ENCODE measurements around the gene TGM1. TPM values are rescaled to one million over a fixed set of nuclear protein-coding genes. Genes with fewer than 3 reads are reported as not detected.

Gene TGM1
- total and polyA plus RNA-seq, 2 experiments from 2014 or later, result 0.31 to 0.63 TPM

DNA sequence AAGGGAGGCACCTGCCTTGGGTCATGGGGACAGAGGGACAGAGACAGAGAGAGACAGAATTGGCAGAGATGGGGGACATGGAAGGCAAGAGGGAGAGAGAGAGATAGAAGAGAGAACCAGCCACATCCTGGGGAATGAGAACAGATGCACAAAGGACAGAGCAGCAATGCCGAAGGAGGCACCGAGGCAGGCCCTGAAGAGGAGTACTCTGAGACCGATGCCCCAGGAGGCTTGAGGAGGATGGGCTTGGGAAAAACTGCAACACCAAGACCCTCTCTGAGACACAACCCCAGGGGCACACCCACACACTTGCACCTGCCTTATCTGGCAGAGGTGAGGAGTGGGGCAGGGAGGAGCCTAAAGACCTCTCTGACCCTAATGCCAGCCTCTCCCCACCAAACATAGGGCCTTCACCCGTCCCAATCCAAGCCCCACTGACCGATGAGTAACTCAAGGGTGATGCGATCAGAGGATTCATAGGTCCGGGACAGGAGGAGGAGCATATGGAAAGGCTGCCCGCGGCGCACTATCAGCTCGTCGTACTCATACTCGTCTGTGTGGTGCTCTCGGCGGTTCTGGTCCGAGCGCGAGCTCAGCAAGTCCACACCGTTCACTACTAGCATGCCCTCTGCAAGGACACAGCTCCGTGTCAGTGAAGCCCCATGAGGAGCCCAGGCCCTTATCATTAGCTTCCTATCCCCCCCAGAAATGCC is 1.6 kb downstream of the TGM1 start:
- Mint-ChIP-seq H3K4me1 (peaks cover 7% of the 10 kb centered on the region; the same call in 2 of the 3 replicates), H3K9me3 (no peaks in the 10 kb centered on the region), H3K4me3 (no peak overlapping the region), H3K36me3 (ENCODE audit: low read depth) (no peaks in the 10 kb centered on the region), H3K27ac (no peak overlapping the region), H3K27me3 (ENCODE audit: insufficient read depth, low read depth, poor library complexity) (peaks cover 15% of the 10 kb centered on the region)
- Histone ChIP-seq H3K9me2 (ENCODE audit: insufficient read depth) (no peaks in the 10 kb centered on the region), H3F3A (replicated peaks; ENCODE audit: low read depth) (no peaks in the 10 kb centered on the region), H3K79me2 (replicated peaks; ENCODE audit: insufficient read depth) (no peaks in the 10 kb centered on the region), H3K4me1 (ENCODE audit: insufficient read depth) (no peaks in the 10 kb centered on the region), H4K20me1 (replicated peaks; ENCODE audit: insufficient read depth) (no peaks in the 10 kb centered on the region), H3K36me3 (ENCODE audit: insufficient read depth) (no peaks in the 10 kb centered on the region), H3K27ac (ENCODE audit: low read depth) (no peak overlapping the region), H3K4me2 (no peak overlapping the region), H2AFZ (no peak overlapping the region), H3K4me3 (no peak overlapping the region), H3K27me3 (ENCODE audit: insufficient read depth) (no peaks in the 10 kb centered on the region)
- ATAC-seq (no peak), DNase-seq (ENCODE audit: low spot score) (no peak)
- TF ChIP-seq, protein P1, sequence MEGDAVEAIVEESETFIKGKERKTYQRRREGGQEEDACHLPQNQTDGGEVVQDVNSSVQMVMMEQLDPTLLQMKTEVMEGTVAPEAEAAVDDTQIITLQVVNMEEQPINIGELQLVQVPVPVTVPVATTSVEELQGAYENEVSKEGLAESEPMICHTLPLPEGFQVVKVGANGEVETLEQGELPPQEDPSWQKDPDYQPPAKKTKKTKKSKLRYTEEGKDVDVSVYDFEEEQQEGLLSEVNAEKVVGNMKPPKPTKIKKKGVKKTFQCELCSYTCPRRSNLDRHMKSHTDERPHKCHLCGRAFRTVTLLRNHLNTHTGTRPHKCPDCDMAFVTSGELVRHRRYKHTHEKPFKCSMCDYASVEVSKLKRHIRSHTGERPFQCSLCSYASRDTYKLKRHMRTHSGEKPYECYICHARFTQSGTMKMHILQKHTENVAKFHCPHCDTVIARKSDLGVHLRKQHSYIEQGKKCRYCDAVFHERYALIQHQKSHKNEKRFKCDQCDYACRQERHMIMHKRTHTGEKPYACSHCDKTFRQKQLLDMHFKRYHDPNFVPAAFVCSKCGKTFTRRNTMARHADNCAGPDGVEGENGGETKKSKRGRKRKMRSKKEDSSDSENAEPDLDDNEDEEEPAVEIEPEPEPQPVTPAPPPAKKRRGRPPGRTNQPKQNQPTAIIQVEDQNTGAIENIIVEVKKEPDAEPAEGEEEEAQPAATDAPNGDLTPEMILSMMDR (conservative IDR thresholded peaks at IDR 0.05; ENCODE audit: low read depth in 2 of 2), result no peak
- TF ChIP-seq EZH2 (IDR thresholded peaks at IDR 0.05; ENCODE audit: low read depth, unreplicated experiment), result no peak
- TF ChIP-seq EZH2phosphoT487 (IDR thresholded peaks at IDR 0.05; ENCODE audit: unreplicated experiment), result no peak

DNA sequence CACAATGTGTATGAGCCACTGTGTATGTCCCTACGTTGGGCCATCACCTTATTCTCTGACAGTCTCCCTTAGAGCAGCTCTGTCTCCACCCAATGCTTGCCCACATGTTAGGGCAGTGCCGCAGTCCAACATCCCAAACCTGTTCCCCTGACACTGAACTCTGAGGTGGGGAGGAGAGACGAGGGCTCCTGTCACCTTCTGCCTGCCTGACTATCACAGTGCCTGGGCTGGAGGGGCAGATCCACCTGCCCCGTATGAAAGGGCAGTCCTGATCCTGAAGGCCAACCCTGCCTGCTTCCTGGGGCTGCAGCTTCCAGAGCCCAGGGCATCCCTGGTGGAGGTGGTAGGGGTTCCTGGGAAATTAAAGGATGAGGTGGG is 2.2 kb downstream of the TGM1 start:
- H3K36me3 Mint-ChIP-seq (ENCODE audit: low read depth), result no peaks in the 10 kb centered on the region
- H3K27ac Mint-ChIP-seq, result no peak overlapping the region
- H3K4me2 ChIP-seq, result no peak overlapping the region
- H2AFZ ChIP-seq, result no peak overlapping the region
- H4K20me1 ChIP-seq (replicated peaks; ENCODE audit: insufficient read depth), result no peaks in the 10 kb centered on the region
- no peaks in the 10 kb centered on the region for H3K79me2 ChIP-seq (replicated peaks; ENCODE audit: insufficient read depth)
- no peaks in the 10 kb centered on the region for H3K27me3 ChIP-seq (ENCODE audit: insufficient read depth)
- no peak overlapping the region for H3K4me3 ChIP-seq
- TF ChIP-seq EZH2 (IDR thresholded peaks at IDR 0.05; ENCODE audit: low read depth, unreplicated experiment) (no peak), CREB1 (CRISPR knock-in tag; IDR thresholded peaks at IDR 0.05; ENCODE audit: low read depth) (no peak), ZNF331 (CRISPR knock-in tag; IDR thresholded peaks at IDR 0.05; ENCODE audit: low read depth) (no peak), STAT1 (IDR thresholded peaks at IDR 0.05; ENCODE audit: unreplicated experiment) (no peak), NANOG (IDR thresholded peaks at IDR 0.05; ENCODE audit: borderline replicate concordance) (no peak), POLR2AphosphoS5 (IDR thresholded peaks at IDR 0.05; ENCODE audit: low read depth) (no peak)
- TF ChIP-seq, protein P1 (conservative IDR thresholded peaks at IDR 0.05; ENCODE audit: low read depth in 2 of 2), result no peak
- TF ChIP-seq, protein P2, sequence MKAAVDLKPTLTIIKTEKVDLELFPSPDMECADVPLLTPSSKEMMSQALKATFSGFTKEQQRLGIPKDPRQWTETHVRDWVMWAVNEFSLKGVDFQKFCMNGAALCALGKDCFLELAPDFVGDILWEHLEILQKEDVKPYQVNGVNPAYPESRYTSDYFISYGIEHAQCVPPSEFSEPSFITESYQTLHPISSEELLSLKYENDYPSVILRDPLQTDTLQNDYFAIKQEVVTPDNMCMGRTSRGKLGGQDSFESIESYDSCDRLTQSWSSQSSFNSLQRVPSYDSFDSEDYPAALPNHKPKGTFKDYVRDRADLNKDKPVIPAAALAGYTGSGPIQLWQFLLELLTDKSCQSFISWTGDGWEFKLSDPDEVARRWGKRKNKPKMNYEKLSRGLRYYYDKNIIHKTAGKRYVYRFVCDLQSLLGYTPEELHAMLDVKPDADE (IDR thresholded peaks at IDR 0.05), result no peak
- TF ChIP-seq, protein P3, sequence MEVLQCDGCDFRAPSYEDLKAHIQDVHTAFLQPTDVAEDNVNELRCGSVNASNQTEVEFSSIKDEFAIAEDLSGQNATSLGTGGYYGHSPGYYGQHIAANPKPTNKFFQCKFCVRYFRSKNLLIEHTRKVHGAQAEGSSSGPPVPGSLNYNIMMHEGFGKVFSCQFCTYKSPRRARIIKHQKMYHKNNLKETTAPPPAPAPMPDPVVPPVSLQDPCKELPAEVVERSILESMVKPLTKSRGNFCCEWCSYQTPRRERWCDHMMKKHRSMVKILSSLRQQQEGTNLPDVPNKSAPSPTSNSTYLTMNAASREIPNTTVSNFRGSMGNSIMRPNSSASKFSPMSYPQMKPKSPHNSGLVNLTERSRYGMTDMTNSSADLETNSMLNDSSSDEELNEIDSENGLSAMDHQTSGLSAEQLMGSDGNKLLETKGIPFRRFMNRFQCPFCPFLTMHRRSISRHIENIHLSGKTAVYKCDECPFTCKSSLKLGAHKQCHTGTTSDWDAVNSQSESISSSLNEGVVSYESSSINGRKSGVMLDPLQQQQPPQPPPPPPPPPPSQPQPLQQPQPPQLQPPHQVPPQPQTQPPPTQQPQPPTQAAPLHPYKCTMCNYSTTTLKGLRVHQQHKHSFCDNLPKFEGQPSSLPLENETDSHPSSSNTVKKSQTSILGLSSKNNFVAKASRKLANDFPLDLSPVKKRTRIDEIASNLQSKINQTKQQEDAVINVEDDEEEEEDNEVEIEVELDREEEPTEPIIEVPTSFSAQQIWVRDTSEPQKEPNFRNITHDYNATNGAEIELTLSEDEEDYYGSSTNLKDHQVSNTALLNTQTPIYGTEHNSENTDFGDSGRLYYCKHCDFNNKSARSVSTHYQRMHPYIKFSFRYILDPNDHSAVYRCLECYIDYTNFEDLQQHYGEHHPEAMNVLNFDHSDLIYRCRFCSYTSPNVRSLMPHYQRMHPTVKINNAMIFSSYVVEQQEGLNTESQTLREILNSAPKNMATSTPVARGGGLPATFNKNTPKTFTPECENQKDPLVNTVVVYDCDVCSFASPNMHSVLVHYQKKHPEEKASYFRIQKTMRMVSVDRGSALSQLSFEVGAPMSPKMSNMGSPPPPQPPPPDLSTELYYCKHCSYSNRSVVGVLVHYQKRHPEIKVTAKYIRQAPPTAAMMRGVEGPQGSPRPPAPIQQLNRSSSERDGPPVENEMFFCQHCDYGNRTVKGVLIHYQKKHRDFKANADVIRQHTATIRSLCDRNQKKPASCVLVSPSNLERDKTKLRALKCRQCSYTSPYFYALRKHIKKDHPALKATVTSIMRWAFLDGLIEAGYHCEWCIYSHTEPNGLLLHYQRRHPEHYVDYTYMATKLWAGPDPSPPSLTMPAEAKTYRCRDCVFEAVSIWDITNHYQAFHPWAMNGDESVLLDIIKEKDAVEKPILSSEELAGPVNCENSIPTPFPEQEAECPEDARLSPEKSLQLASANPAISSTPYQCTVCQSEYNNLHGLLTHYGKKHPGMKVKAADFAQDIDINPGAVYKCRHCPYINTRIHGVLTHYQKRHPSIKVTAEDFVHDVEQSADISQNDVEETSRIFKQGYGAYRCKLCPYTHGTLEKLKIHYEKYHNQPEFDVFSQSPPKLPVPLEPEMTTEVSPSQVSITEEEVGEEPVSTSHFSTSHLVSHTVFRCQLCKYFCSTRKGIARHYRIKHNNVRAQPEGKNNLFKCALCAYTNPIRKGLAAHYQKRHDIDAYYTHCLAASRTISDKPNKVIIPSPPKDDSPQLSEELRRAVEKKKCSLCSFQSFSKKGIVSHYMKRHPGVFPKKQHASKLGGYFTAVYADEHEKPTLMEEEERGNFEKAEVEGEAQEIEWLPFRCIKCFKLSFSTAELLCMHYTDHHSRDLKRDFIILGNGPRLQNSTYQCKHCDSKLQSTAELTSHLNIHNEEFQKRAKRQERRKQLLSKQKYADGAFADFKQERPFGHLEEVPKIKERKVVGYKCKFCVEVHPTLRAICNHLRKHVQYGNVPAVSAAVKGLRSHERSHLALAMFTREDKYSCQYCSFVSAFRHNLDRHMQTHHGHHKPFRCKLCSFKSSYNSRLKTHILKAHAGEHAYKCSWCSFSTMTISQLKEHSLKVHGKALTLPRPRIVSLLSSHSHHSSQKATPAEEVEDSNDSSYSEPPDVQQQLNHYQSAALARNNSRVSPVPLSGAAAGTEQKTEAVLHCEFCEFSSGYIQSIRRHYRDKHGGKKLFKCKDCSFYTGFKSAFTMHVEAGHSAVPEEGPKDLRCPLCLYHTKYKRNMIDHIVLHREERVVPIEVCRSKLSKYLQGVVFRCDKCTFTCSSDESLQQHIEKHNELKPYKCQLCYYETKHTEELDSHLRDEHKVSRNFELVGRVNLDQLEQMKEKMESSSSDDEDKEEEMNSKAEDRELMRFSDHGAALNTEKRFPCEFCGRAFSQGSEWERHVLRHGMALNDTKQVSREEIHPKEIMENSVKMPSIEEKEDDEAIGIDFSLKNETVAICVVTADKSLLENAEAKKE (CRISPR knock-in tag; IDR thresholded peaks at IDR 0.05), result no peak
- DNase-seq (ENCODE audit: low spot score) (no peak), ATAC-seq (no peak)
- H3K27ac ChIP-seq (ENCODE audit: low read depth), result no peak overlapping the region
- H3K9me2 ChIP-seq (ENCODE audit: insufficient read depth), result no peaks in the 10 kb centered on the region
- no peak overlapping the region for H3K4me3 Mint-ChIP-seq
- H3F3A ChIP-seq (replicated peaks; ENCODE audit: low read depth), result no peaks in the 10 kb centered on the region
- H3K4me1 ChIP-seq (ENCODE audit: insufficient read depth), result no peaks in the 10 kb centered on the region
- no peaks in the 10 kb centered on the region for H3K9me3 Mint-ChIP-seq
- H3K27me3 Mint-ChIP-seq (ENCODE audit: insufficient read depth, low read depth, poor library complexity), result peaks cover 13% of the 10 kb centered on the region
- H3K4me1 Mint-ChIP-seq, result peaks cover 7% of the 10 kb centered on the region; the same call in 2 of the 3 replicates
- H3K36me3 ChIP-seq (ENCODE audit: insufficient read depth), result no peaks in the 10 kb centered on the region
